GM15510 (cell line): ENCODE results near the gene BIN2.

ENCODE experiments used
- POLR2A ChIP-seq: IDR thresholded peaks from 3 replicates; pipeline ENCODE4 v1.6.1; 2011; ENCODE audit warnings: borderline replicate concordance; ENCODE audit not compliant: insufficient read length; ENCODE audit errors: extremely low read depth

The BIN2 gene

GRCh38 chr12:51326698-51327439 lies 2.9 kb upstream of the BIN2 start:
- TF ChIP-seq POLR2A = no peak

DNA sequence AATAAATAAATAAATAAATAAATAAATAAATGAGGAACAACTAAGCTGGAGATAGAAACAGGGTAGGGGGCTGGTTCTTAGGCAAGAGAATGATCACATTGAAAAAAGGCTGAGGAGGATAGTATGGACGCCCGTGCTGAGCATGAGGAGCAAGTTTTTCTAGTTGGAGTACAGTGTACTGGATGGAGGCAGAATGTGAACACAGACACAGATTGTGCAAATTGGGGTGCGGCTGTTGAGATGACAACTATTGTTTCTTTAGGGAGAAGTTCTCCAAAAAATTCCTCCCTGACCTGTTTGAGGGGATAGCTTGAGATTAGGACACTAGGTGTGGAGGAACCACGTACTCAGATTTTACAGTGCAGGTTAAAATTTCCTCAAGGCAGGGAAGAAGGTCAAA lies 979 bp upstream of the BIN2 start:
- no peak for TF ChIP-seq POLR2A

GRCh38 chr12:51323317-51323960 lies 535 bp downstream of the BIN2 start:
- TF ChIP-seq POLR2A = peak; percentile 20

- TF ChIP-seq POLR2A = no peak
Measured at GRCh38 chr12:51322452-51322851, 1.5 kb downstream of the BIN2 start.

DNA sequence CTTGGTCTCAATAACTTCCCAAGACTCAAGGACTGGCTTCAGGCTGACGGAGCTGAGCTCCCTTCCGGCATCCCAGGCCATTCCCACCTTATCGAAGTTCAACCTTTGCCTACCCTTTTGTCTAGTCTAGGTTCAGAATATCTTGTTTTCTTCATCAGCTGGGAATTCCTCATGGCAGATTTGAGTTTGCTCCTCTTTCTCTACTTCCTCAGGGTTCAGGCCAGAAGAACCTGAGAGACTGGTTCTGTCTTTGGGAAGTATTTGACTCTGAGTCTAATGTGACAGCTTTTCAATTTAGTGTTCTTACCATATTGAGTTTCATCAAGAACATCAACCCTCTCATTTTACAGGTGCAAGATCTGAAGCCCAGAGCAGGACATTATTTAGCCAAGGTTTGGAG lies 2.1 kb downstream of the BIN2 start:
- TF ChIP-seq POLR2A = no peak

- TF ChIP-seq POLR2A = no peak
Measured at GRCh38 chr12:51320695-51321320, 3.2 kb downstream of the BIN2 start.

DNA sequence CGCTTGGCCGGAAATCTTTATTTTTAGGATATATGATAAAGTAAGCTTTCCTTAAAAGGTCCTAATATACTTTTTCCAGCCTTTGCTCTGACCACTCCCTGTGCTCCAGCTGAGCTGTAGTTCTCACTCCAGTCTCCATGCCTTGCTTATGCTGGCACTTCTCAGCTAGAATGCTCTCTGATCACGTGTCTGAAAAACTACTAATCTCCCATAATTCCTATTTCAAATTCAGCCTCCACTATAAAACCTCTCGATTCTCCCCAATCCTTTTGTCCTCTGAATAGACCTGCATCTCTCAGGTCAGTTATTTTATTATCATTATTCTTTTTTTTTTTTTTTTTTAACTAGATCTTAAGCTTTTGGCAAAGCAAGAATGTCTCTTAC lies 3.7 kb downstream of the BIN2 start:
- no peak for TF ChIP-seq POLR2A

DNA sequence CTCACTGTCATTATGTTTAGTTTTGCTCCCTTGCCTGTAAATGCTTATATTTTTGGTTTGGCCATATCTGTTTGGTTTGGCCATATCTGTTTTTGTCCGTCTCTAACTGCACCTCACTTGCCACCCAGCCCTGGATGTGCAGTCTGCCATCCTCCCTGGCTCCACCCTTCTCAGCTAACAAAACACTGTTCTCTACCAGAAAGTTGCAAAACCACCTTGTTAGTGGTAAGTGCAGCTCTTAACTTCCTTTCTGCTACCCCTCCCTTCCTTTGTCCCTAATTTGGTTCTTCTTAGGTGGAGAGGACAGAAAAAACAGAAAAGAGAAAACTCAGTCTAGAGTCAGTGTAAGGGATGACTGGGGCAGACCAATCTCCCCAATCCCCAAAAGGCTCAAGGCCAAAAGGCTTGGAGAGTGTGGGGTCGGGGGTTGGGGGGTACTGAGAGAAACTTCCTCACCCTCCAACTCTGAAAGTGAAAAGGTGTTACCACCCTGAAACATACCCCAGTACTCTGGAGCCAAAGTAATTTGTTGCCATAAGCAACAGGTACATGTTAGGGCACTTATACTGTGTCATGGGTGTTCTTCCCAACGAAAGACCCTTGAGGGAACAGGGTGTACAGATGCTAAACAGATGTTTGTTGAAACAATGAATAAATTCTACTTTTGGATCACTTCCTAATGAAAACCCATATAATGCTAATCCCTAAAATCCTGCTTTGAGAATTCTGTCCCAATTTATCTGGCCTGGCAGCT lies 5.0 kb downstream of the BIN2 start:
- no peak for TF ChIP-seq POLR2A

GRCh38 chr12:51311389-51311788 lies 12.6 kb downstream of the BIN2 start:
- no peak for TF ChIP-seq POLR2A

DNA sequence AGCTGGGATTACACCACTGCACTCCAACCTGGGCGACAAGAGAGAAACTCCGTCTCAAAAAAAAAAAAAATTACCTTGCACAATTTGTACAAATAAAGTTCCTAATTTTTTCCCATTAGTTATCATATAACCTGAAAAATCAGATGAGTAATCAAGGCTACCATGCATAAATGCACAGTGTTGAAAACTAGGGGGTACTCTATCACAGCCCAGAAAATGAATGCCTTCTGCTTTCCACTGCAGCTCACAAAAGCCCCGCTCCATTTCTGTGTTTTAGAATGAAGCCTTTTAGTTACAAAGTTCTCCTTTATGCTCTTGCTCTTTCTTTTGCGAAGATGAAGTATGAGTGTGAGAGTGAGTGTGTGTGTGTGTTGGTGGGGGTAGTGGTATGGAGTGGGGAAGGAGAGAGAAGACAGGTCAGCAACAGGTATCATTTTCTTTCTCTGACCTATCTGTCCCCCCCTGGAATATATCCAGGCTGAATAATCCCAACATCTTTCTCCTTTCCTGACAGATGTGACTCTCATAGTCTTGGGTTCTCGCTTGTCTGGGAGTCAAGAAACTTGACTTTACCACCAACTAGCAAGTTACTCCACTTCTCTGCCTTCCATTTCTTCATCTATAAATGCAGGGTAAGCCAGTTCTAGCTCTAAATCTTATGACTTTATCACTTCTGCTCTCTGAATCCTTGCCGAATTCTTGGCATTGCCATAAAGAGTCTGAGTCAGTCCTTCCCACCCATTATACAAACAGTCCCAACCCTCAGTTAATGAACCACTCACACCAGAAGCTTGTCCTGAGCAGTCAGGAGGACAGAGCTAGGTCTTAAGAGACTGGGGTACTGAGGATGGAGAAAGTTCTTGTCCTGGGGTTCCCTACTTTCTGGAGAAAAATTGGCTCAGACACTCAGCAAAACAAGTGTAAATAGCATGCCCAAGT lies 16.1 kb downstream of the BIN2 start:
- TF ChIP-seq POLR2A = no peak

DNA sequence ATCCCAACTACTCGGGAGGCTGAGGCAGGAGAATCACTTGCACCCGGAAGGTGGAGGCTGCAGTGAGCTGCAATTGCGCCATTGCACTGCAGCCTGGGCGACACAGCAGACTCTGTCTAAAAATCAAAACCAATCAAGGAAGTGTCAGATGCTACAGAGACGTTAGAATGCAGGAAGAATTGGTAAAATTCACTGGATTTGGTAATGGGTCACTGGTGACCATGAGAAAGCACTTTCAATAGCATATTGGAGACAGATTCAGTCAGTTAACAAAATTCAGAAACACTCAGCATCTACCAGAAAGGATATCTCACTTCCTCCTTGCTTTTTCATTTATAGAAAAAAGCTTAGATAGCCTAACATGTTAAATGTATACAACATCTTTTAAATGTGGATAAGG lies 17.5 kb downstream of the BIN2 start:
- no peak for TF ChIP-seq POLR2A

DNA sequence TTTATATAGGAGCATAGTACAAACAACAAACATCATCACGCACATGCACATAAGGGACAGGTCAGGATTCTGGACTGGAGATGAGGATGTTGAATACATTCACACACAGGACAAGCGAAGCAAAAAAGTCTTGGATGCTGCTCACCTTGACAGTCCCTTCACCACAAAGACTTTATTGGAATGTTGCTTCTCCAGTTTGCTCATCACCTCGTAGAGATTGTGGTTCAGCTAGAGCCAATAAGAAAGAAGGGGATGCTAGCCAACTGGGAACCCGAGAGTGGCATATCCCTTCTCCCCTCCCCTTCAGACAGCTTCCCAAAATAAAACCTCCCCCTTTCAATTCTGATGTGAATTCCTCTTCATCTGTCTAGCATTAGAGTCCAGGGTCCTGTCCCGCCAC lies 28.3 kb downstream of the BIN2 start:
- TF ChIP-seq POLR2A = no peak

GRCh38 chr12:51293696-51294095 lies 30.3 kb downstream of the BIN2 start:
- no peak for TF ChIP-seq POLR2A

DNA sequence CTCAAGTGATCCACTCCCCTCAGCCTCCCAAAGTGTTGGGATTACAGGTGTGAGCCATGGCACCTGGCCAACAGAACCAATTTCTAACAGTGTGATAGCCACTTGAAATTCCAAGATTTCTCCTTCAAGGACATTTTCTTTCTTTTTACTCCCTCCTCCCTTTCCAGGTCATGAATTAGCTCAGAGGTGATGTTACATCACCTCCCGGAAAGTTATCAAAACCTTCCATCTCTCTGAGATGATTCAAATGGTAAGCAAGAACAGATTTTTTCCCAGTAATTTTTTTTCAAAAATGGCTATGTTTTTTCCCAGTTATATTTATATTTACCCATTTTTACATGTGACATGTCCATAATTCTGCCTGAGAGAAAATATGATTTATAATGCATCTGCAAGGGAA lies 38.1 kb downstream of the BIN2 start:
- TF ChIP-seq POLR2A = no peak
